C4-2B (cell line): ENCODE measurements around the gene NUP210.

Experiments used
- H3K27ac ChIP-seq: fragments of 450-650 bp; 2 replicates; pipeline ENCODE4 v1.5.1; 2017
- CTCF ChIP-seq: fragments of 450-650 bp; conservative IDR thresholded peaks from 2 replicates; pipeline ENCODE4 v1.5.1; 2017; ENCODE audit warnings: mild to moderate bottlenecking
- ZFX ChIP-seq: fragments of 450-650 bp; IDR thresholded peaks from 2 replicates; pipeline ENCODE4 v1.6.1; 2017

The NUP210 gene

GRCh38 chr3:13377021-13377420, 43.1 kb downstream of the NUP210 start:
- TF ChIP-seq CTCF (no peak), ZFX (no peak)
- no peak overlapping the region for H3K27ac ChIP-seq

- H3K27ac ChIP-seq: no peak overlapping the region
- TF ChIP-seq ZFX (no peak), CTCF (no peak)
Measured at GRCh38 chr3:13376091-13376490, 44.0 kb downstream of the NUP210 start.

GRCh38 chr3:13375464-13375863, 44.7 kb downstream of the NUP210 start:
- H3K27ac ChIP-seq: no peak overlapping the region
- TF ChIP-seq CTCF (no peak), ZFX (no peak)

GRCh38 chr3:13373975-13374586, 46.0 kb downstream of the NUP210 start:
- H3K27ac ChIP-seq: no peak overlapping the region
- no peak for TF ChIP-seq CTCF
- TF ChIP-seq ZFX: no peak

- H3K27ac ChIP-seq: no peak overlapping the region
- TF ChIP-seq CTCF (no peak), ZFX (no peak)
Measured at GRCh38 chr3:13372656-13373055, 47.5 kb downstream of the NUP210 start.

GRCh38 chr3:13372126-13372525, 48.0 kb downstream of the NUP210 start:
- H3K27ac ChIP-seq: no peak overlapping the region
- TF ChIP-seq CTCF (no peak), ZFX (no peak)

- TF ChIP-seq ZFX: no peak
- no peak for TF ChIP-seq CTCF
- no peak overlapping the region for H3K27ac ChIP-seq
Measured at GRCh38 chr3:13371100-13372075, 48.7 kb downstream of the NUP210 start.
